C4-2B (cell line): ENCODE measurements around the gene FTCD.

Source experiments
- ZFX ChIP-seq: fragments of 450-650 bp; IDR thresholded peaks from 2 replicates; pipeline ENCODE4 v1.6.1; 2017
- TF ChIP-seq, protein P1 (sequence below): fragments of 450-650 bp; conservative IDR thresholded peaks from 2 replicates; pipeline ENCODE4 v1.5.1; 2017; ENCODE audit warnings: mild to moderate bottlenecking

DNA sequence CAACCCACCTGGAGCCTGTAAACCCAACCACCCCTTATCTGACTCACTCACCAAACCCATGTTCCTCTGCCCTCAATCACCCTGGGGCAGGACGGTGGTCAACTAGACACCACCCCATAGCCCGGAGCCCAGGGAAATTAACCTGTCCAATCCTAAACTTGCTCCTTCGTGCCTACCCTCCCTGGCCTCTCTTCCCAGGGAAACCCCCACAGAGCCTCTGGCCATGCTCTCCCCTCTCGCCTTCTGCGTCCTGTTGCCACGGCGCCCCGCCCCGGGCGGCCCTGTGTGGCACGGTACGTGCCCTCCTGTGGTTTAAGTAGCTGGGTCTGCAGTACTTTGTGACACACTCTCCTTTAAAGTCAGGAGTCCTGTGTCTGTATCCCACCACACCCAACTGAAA is 4.0 kb upstream of the FTCD start:
- TF ChIP-seq, protein P1, sequence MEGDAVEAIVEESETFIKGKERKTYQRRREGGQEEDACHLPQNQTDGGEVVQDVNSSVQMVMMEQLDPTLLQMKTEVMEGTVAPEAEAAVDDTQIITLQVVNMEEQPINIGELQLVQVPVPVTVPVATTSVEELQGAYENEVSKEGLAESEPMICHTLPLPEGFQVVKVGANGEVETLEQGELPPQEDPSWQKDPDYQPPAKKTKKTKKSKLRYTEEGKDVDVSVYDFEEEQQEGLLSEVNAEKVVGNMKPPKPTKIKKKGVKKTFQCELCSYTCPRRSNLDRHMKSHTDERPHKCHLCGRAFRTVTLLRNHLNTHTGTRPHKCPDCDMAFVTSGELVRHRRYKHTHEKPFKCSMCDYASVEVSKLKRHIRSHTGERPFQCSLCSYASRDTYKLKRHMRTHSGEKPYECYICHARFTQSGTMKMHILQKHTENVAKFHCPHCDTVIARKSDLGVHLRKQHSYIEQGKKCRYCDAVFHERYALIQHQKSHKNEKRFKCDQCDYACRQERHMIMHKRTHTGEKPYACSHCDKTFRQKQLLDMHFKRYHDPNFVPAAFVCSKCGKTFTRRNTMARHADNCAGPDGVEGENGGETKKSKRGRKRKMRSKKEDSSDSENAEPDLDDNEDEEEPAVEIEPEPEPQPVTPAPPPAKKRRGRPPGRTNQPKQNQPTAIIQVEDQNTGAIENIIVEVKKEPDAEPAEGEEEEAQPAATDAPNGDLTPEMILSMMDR, result no peak
- TF ChIP-seq ZFX, result no peak
